ENCODE results near the gene PNPLA6. TPM values are rescaled to one million over a fixed set of nuclear protein-coding genes. Genes with fewer than 3 reads are reported as not detected.

PNPLA6 gene
- total and polyA plus RNA-seq, 12 donors, result 23.7 to 264 (median 111) TPM

DNA sequence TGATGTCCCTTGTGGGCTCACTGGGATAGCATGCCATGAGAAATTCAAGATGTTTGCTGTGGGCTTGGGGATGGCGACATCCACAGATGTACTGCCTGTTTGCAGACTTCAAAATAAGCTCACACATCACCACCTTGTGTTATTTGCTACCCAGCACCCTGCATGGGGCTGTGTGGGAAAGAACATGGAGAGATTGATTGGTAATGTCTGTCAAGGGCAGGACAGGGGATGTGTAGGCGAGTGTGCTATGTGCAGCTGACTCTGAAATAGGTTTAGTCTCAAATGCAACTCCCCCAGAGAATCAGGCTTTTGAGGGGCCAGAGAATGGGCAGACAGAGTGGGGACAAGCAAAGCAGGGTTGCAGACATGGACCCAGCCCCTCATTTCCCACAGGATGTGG, 24.7 kb downstream of the PNPLA6 start:
- 93 to 98% (median 94%) methylated on average over 2 of the region's 2 CpGs for WGBS, 4 donors
- H3K36me3 ChIP-seq (replicated peaks in 1 of 2), result peaks cover 0 to 54% of the 10 kb centered on the region in 2 donors
- H3K9me3 ChIP-seq (replicated peaks in 1 of 3), result no peaks in the 10 kb centered on the region
- H3K27me3 ChIP-seq, result no peaks in the 10 kb centered on the region
- no peaks in the 10 kb centered on the region for H3K4me1 ChIP-seq (replicated peaks in 1 of 2)
- TF ChIP-seq, protein P1, sequence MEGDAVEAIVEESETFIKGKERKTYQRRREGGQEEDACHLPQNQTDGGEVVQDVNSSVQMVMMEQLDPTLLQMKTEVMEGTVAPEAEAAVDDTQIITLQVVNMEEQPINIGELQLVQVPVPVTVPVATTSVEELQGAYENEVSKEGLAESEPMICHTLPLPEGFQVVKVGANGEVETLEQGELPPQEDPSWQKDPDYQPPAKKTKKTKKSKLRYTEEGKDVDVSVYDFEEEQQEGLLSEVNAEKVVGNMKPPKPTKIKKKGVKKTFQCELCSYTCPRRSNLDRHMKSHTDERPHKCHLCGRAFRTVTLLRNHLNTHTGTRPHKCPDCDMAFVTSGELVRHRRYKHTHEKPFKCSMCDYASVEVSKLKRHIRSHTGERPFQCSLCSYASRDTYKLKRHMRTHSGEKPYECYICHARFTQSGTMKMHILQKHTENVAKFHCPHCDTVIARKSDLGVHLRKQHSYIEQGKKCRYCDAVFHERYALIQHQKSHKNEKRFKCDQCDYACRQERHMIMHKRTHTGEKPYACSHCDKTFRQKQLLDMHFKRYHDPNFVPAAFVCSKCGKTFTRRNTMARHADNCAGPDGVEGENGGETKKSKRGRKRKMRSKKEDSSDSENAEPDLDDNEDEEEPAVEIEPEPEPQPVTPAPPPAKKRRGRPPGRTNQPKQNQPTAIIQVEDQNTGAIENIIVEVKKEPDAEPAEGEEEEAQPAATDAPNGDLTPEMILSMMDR (IDR thresholded peaks at IDR 0.05), result no peak
- TF ChIP-seq POLR2A (IDR thresholded peaks at IDR 0.05), result no peak
- DNase-seq, result no peak
- no peak overlapping the region for H3K27ac ChIP-seq
- H3K4me3 ChIP-seq, result no peak overlapping the region
- intact Hi-C loops (cut with DNase I), result no loop called here

DNA sequence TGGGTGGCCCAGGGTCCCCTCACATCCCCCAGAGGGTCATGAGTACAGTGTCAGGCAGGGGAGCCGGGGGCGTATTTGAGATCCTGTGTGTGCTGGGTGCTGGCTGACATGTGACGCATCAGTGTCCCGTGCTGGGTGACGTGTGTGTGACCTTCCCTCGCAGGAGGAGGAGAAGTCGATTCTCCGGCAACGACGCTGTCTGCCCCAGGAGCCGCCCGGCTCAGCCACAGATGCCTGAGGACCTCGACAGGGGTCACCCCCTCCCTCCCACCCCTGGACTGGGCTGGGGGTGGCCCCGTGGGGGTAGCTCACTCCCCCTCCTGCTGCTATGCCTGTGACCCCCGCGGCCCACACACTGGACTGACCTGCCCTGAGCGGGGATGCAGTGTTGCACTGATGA, 25.8 kb downstream of the PNPLA6 start:
- Histone ChIP-seq H3K4me3 (no peak overlapping the region), H3K27ac (no peak overlapping the region), H3K27me3 (no peaks in the 10 kb centered on the region), H3K4me1 (replicated peaks in 1 of 2) (no peaks in the 10 kb centered on the region), H3K36me3 (replicated peaks in 1 of 2) (peaks cover 0 to 46% of the 10 kb centered on the region in 2 donors), H3K9me3 (replicated peaks in 1 of 3) (no peaks in the 10 kb centered on the region)
- DNase-seq, result no peak
- 73 to 100% (median 78%) methylated on average over 1 to 17 of the region's 17 CpGs; no CpG with 5 or more reads in 1 of the 4 donors for WGBS, 4 donors
- intact Hi-C loops (cut with DNase I), result no loop called here
- no peak for TF ChIP-seq POLR2A (IDR thresholded peaks at IDR 0.05)
- TF ChIP-seq, protein P1 (IDR thresholded peaks at IDR 0.05), result no peak

DNA sequence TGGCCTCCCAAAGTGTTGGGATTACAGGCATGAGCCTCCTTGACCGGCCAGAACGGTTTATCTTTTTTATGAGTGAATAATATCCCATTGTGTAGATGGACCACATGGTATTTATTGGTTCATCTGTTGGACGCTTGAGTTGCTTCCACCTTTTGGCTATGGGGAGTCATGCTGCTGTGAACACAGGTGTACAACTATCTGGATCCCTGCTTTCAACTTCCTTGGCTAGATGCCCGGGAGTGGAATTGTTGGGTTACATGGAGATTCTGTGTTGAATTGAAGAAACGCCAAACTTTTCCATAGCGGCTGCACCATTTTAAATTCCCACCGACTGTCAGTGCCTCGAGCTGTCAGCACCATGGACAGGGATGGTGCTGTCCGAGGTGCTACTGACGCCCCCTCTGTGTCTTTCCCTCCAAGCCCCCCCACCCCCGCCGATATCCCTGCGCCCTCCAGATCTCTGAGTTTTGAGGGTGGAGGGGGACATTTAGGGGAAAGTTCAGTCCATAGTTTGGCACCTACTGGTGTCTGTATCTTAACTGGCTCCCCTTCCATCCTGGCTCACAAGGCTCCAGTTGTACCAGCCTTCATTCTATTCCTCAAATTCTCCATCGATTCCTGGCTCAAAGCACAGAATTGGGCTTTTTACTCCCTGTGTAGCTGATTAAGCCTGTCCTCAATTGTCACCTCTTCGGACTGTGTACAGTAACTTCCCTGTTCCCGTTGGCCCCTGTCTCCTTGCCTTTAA, 27.3 kb downstream of the PNPLA6 start:
- Histone ChIP-seq H3K9me3 (replicated peaks in 1 of 3) (no peaks in the 10 kb centered on the region), H3K36me3 (replicated peaks in 1 of 2) (peaks cover 0 to 32% of the 10 kb centered on the region in 2 donors), H3K27ac (no peak overlapping the region), H3K4me1 (replicated peaks in 1 of 2) (no peaks in the 10 kb centered on the region), H3K4me3 (no peak overlapping the region), H3K27me3 (no peaks in the 10 kb centered on the region)
- 50 to 58% (median 55%) methylated on average over 15 to 16 of the region's 16 CpGs for WGBS, 4 donors
- TF ChIP-seq, protein P1 (IDR thresholded peaks at IDR 0.05), result no peak
- no peak for TF ChIP-seq POLR2A (IDR thresholded peaks at IDR 0.05)
- intact Hi-C loops (cut with DNase I), result no loop called here
- no peak for DNase-seq

DNA sequence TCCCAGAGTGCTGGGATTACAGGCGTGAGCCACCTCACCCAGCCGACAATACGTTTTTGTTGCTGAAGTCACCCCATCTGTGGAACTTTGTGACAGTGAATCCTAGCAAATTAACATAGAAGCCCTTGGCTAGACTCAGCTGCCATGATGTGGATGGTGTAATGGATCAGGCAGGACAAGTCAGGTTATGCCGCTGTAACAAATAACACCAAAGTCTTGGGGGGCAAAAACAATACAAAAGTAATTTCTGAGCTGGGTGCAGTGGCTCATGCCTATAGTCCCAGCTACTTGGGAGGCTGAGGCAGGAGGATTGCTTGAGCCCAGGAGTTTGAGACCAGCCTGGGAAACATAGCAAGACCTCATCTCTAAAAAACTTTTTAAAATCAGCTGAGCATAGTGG, 29.3 kb downstream of the PNPLA6 start:
- intact Hi-C loops (cut with DNase I), result loop anchor here (5.0 kb wide), 2 partner anchors 112 to 237 kb away; partner anchors contain the start of gene MCEMP1 (in 2 of the 2)
- WGBS, 4 donors, result 75 to 92% (median 88%) methylated on average over 4 of the region's 4 CpGs
- no peak for DNase-seq
- no peak overlapping the region for H3K4me3 ChIP-seq
- no peaks in the 10 kb centered on the region for H3K4me1 ChIP-seq (replicated peaks in 1 of 2)
- H3K9me3 ChIP-seq (replicated peaks in 1 of 3), result no peaks in the 10 kb centered on the region
- H3K36me3 ChIP-seq (replicated peaks in 1 of 2), result peaks cover 0 to 13% of the 10 kb centered on the region in 2 donors
- H3K27ac ChIP-seq, result no peak overlapping the region
- no peaks in the 10 kb centered on the region for H3K27me3 ChIP-seq
- TF ChIP-seq, protein P1 (IDR thresholded peaks at IDR 0.05), result no peak
- no peak for TF ChIP-seq POLR2A (IDR thresholded peaks at IDR 0.05)
